Measurements from ENCODE around the gene TNF. TPM values are rescaled to one million over a fixed set of nuclear protein-coding genes. Genes with fewer than 3 reads are reported as not detected.

Gene TNF
- total and polyA plus RNA-seq, 12 donors: 0.22 to 3.2 (median 1.0) TPM; not detected in 1

GRCh38 chr6:31610968-31611367, 35.6 kb downstream of the TNF start:
- 65 to 76% (median 72%) methylated on average over 4 of the region's 4 CpGs for WGBS, 4 donors
- intact Hi-C loops (cut with DNase I): no loop called here
- Histone ChIP-seq H3K4me3 (no peak overlapping the region), H3K36me3 (replicated peaks in 1 of 2) (no peaks in the 10 kb centered on the region), H3K27ac (no peak overlapping the region), H3K9me3 (replicated peaks in 1 of 3) (no peaks in the 10 kb centered on the region), H3K4me1 (replicated peaks in 1 of 2) (no peaks in the 10 kb centered on the region), H3K27me3 (no peaks in the 10 kb centered on the region)
- DNase-seq: no peak
- TF ChIP-seq POLR2A (IDR thresholded peaks at IDR 0.05): no peak
- no peak for TF ChIP-seq CTCF (IDR thresholded peaks at IDR 0.05)

GRCh38 chr6:31614075-31614619, 38.8 kb downstream of the TNF start:
- WGBS, 4 donors: 72 to 80% (median 73%) methylated on average over 8 of the region's 8 CpGs
- Histone ChIP-seq H3K36me3 (replicated peaks in 1 of 2) (no peaks in the 10 kb centered on the region), H3K4me1 (replicated peaks in 1 of 2) (peaks cover 0 to under 1% of the 10 kb centered on the region in 2 donors), H3K9me3 (replicated peaks in 1 of 3) (no peaks in the 10 kb centered on the region), H3K27me3 (no peaks in the 10 kb centered on the region), H3K27ac (peak overlapping the region in 1 of 5 donors; percentile 67), H3K4me3 (no peak overlapping the region)
- intact Hi-C loops (cut with DNase I): no loop called here
- no peak for DNase-seq
- TF ChIP-seq CTCF (IDR thresholded peaks at IDR 0.05): no peak
- TF ChIP-seq POLR2A (IDR thresholded peaks at IDR 0.05): no peak

GRCh38 chr6:31614684-31615578, 39.6 kb downstream of the TNF start, which contains the start of gene AIF1:
TSS of gene AIF1 (plus strand) at chr6:31615234. CDS start at chr6:31615330, 96 bp downstream.
- H3K36me3 ChIP-seq (replicated peaks in 1 of 2): no peaks in the 10 kb centered on the region
- DNase-seq: no peak
- 53 to 75% (median 65%) methylated on average over 6 of the region's 6 CpGs for WGBS, 4 donors
- H3K4me3 ChIP-seq: peak within 1 kb of the TSS in 1 of 4 donors; percentile 32
- no peaks in the 10 kb centered on the region for H3K9me3 ChIP-seq (replicated peaks in 1 of 3)
- peak within 1 kb of the TSS in 2 of 5 donors; percentile 41 to 72 for H3K27ac ChIP-seq
- H3K27me3 ChIP-seq: no peaks in the 10 kb centered on the region
- H3K4me1 ChIP-seq (replicated peaks in 1 of 2): peaks cover 0 to 5% of the 10 kb centered on the region in 2 donors
- TF ChIP-seq POLR2A (IDR thresholded peaks at IDR 0.05): no peak
- TF ChIP-seq CTCF (IDR thresholded peaks at IDR 0.05): no peak
- intact Hi-C loops (cut with DNase I): no loop called here

- no peaks in the 10 kb centered on the region for H3K9me3 ChIP-seq (replicated peaks in 1 of 3)
- intact Hi-C loops (cut with DNase I): no loop called here
- H3K27ac ChIP-seq: peak overlapping the region in 2 of 5 donors; percentile 41 to 72
- H3K27me3 ChIP-seq: no peaks in the 10 kb centered on the region
- H3K4me3 ChIP-seq: peak overlapping the region in 1 of 4 donors; percentile 32
- DNase-seq: no peak
- H3K36me3 ChIP-seq (replicated peaks in 1 of 2): no peaks in the 10 kb centered on the region
- WGBS, 4 donors: 55 to 68% (median 60%) methylated on average over 6 to 7 of the region's 7 CpGs
- no peak for TF ChIP-seq POLR2A (IDR thresholded peaks at IDR 0.05)
- no peak for TF ChIP-seq CTCF (IDR thresholded peaks at IDR 0.05)
- H3K4me1 ChIP-seq (replicated peaks in 1 of 2): peaks cover 0 to 5% of the 10 kb centered on the region in 2 donors
Measured at GRCh38 chr6:31615748-31616147, 40.4 kb downstream of the TNF start.
